Activated naive CD4-positive, alpha-beta T cell treated with anti-CD3 and anti-CD28 coated beads, Interleukin-2, amount 10 ng/mL, durations not matched to agents 7 days and 5 days (primary cell): ENCODE data around the gene GRM5.
A peak's percentile ranks its signal among the peaks of the same experiment; 100 is the strongest.
"Not testable (repeated sequence)": the region's sequence is repeated elsewhere in the genome, so short reads cannot be mapped to it uniquely, and the experiment has no call there.

Source experiments
- CTCF ChIA-PET: fragments of 350-600 bp; sonication (Branson Sonifier 250); formaldehyde crosslinking; loops from one replicate; lab custom pipeline; 2021; ENCODE audit warnings: antibody characterized with exemption; lab: Charles Lee
- DNase-seq: peaks from one replicate; pipeline ENCODE4 v3.0.0-alpha.2; 2020
- H3K27ac Mint-ChIP-seq: one replicate; pipeline ENCODE4 v1.8.0; 2021; ENCODE audit warnings: mild to moderate bottlenecking, moderate library complexity, mixed read lengths
- H3K27me3 Mint-ChIP-seq: one replicate; pipeline ENCODE4 v1.8.0; 2021; ENCODE audit warnings: mild to moderate bottlenecking, mixed read lengths
- H3K36me3 Mint-ChIP-seq: one replicate; pipeline ENCODE4 v1.8.0; 2021; ENCODE audit warnings: mixed read lengths
- H3K4me1 Mint-ChIP-seq: one replicate; pipeline ENCODE4 v1.8.0; 2021; ENCODE audit warnings: mixed read lengths
- H3K4me3 Mint-ChIP-seq: one replicate; pipeline ENCODE4 v1.8.0; 2021; ENCODE audit warnings: mild to moderate bottlenecking, moderate library complexity, mixed read lengths
- H3K9me3 Mint-ChIP-seq: one replicate; pipeline ENCODE4 v1.8.0; 2021; ENCODE audit warnings: mixed read lengths

GRM5 gene

GRCh38 chr11:88535266-88535665 is 530.5 kb downstream of the GRM5 start:
- Mint-ChIP-seq H3K4me3 (no peak overlapping the region), H3K36me3 (no peaks in the 10 kb centered on the region), H3K27me3 (peaks cover 7% of the 10 kb centered on the region), H3K4me1 (no peaks in the 10 kb centered on the region), H3K9me3 (no peaks in the 10 kb centered on the region), H3K27ac (no peak overlapping the region)
- CTCF ChIA-PET: no interaction called here
- no peak for DNase-seq

- CTCF ChIA-PET: interaction anchor here (0.8 kb wide), 1 partner anchor 50 kb away, joined by 3 read pairs; no protein-coding TSS in a partner anchor
- H3K27me3 Mint-ChIP-seq, H3K4me3 Mint-ChIP-seq, H3K27ac Mint-ChIP-seq, DNase-seq, H3K4me1 Mint-ChIP-seq, H3K9me3 Mint-ChIP-seq, H3K36me3 Mint-ChIP-seq: not testable (repeated sequence)
These were observed 531.1 kb downstream of the GRM5 start for GRCh38 chr11:88534706-88535105.

GRCh38 chr11:88534185-88534584 is 531.6 kb downstream of the GRM5 start:
- Mint-ChIP-seq H3K27me3 (peaks cover 7% of the 10 kb centered on the region), H3K4me3 (no peak overlapping the region)

GRCh38 chr11:88533001-88533400 is 532.8 kb downstream of the GRM5 start:
- Mint-ChIP-seq H3K36me3 (no peaks in the 10 kb centered on the region), H3K9me3 (no peaks in the 10 kb centered on the region), H3K4me3 (no peak overlapping the region), H3K27ac (no peak overlapping the region), H3K27me3 (peaks cover 7% of the 10 kb centered on the region), H3K4me1 (no peaks in the 10 kb centered on the region)
- no peak for DNase-seq
- CTCF ChIA-PET: no interaction called here

More at GRCh38 chr11:88534185-88534584, 531.6 kb downstream of the GRM5 start:
- Mint-ChIP-seq H3K27ac (no peak overlapping the region), H3K9me3 (no peaks in the 10 kb centered on the region), H3K4me1 (no peaks in the 10 kb centered on the region), H3K36me3 (no peaks in the 10 kb centered on the region)
- CTCF ChIA-PET: interaction anchor here (0.8 kb wide), 1 partner anchor 49 kb away, joined by 3 read pairs; no protein-coding TSS in a partner anchor
- no peak for DNase-seq

GRCh38 chr11:88531831-88532230 is 534.0 kb downstream of the GRM5 start:
- no peaks in the 10 kb centered on the region for H3K36me3 Mint-ChIP-seq
- no peak for DNase-seq
- no peak overlapping the region for H3K27ac Mint-ChIP-seq
- H3K4me3 Mint-ChIP-seq: no peak overlapping the region
- no peaks in the 10 kb centered on the region for H3K4me1 Mint-ChIP-seq
- peaks cover 7% of the 10 kb centered on the region for H3K27me3 Mint-ChIP-seq
- CTCF ChIA-PET: no interaction called here
- H3K9me3 Mint-ChIP-seq: no peaks in the 10 kb centered on the region

GRCh38 chr11:88529426-88529825 is 536.4 kb downstream of the GRM5 start:
- peaks cover 7% of the 10 kb centered on the region for H3K27me3 Mint-ChIP-seq
- DNase-seq: no peak
- H3K4me3 Mint-ChIP-seq: no peak overlapping the region
- H3K4me1 Mint-ChIP-seq: no peaks in the 10 kb centered on the region
- no peaks in the 10 kb centered on the region for H3K36me3 Mint-ChIP-seq
- H3K9me3 Mint-ChIP-seq: no peaks in the 10 kb centered on the region
- CTCF ChIA-PET: no interaction called here
- no peak overlapping the region for H3K27ac Mint-ChIP-seq

- H3K4me1 Mint-ChIP-seq: no peaks in the 10 kb centered on the region
- H3K4me3 Mint-ChIP-seq: no peak overlapping the region
- CTCF ChIA-PET: interaction anchor here (1.0 kb wide), 1 partner anchor 19 kb away, joined by 4 read pairs; no protein-coding TSS in a partner anchor
- no peak overlapping the region for H3K27ac Mint-ChIP-seq
- H3K9me3 Mint-ChIP-seq: no peaks in the 10 kb centered on the region
- H3K36me3 Mint-ChIP-seq: no peaks in the 10 kb centered on the region
- H3K27me3 Mint-ChIP-seq: no peaks in the 10 kb centered on the region
- DNase-seq: no peak
These were observed 542.3 kb downstream of the GRM5 start for GRCh38 chr11:88523386-88524071.

- no peak for DNase-seq
- CTCF ChIA-PET: interaction anchor here (1.0 kb wide), 1 partner anchor 20 kb away, joined by 4 read pairs; no protein-coding TSS in a partner anchor
- no peaks in the 10 kb centered on the region for H3K27me3 Mint-ChIP-seq
- no peaks in the 10 kb centered on the region for H3K4me1 Mint-ChIP-seq
- H3K9me3 Mint-ChIP-seq: no peaks in the 10 kb centered on the region
- no peak overlapping the region for H3K4me3 Mint-ChIP-seq
- H3K27ac Mint-ChIP-seq: no peak overlapping the region
- no peaks in the 10 kb centered on the region for H3K36me3 Mint-ChIP-seq
These were observed 543.0 kb downstream of the GRM5 start for GRCh38 chr11:88522624-88523385.

- CTCF ChIA-PET: no interaction called here
- Mint-ChIP-seq H3K4me3 (no peak overlapping the region), H3K9me3 (no peaks in the 10 kb centered on the region), H3K27ac (no peak overlapping the region), H3K4me1 (no peaks in the 10 kb centered on the region), H3K27me3 (no peaks in the 10 kb centered on the region), H3K36me3 (no peaks in the 10 kb centered on the region)
- DNase-seq: no peak
These were observed 544.0 kb downstream of the GRM5 start for GRCh38 chr11:88521799-88522201.

GRCh38 chr11:88521399-88521798 is 544.4 kb downstream of the GRM5 start:
- no peak for DNase-seq
- H3K27ac Mint-ChIP-seq: no peak overlapping the region
- CTCF ChIA-PET: no interaction called here

GRCh38 chr11:88520391-88520790 is 545.4 kb downstream of the GRM5 start:
- Mint-ChIP-seq H3K4me1 (no peaks in the 10 kb centered on the region), H3K4me3 (no peak overlapping the region), H3K9me3 (no peaks in the 10 kb centered on the region), H3K27me3 (no peaks in the 10 kb centered on the region), H3K27ac (no peak overlapping the region), H3K36me3 (no peaks in the 10 kb centered on the region)
- CTCF ChIA-PET: no interaction called here
- DNase-seq: no peak

More at GRCh38 chr11:88521399-88521798, 544.4 kb downstream of the GRM5 start:
- H3K27me3 Mint-ChIP-seq: no peaks in the 10 kb centered on the region
- H3K36me3 Mint-ChIP-seq: no peaks in the 10 kb centered on the region
- H3K9me3 Mint-ChIP-seq: no peaks in the 10 kb centered on the region
- no peaks in the 10 kb centered on the region for H3K4me1 Mint-ChIP-seq
- no peak overlapping the region for H3K4me3 Mint-ChIP-seq

GRCh38 chr11:88515002-88515401 is 550.8 kb downstream of the GRM5 start:
- H3K27me3 Mint-ChIP-seq: peaks cover 31% of the 10 kb centered on the region
- H3K36me3 Mint-ChIP-seq: no peaks in the 10 kb centered on the region
- no peaks in the 10 kb centered on the region for H3K4me1 Mint-ChIP-seq
- no peak overlapping the region for H3K4me3 Mint-ChIP-seq
- DNase-seq: no peak
- no peaks in the 10 kb centered on the region for H3K9me3 Mint-ChIP-seq
- no peak overlapping the region for H3K27ac Mint-ChIP-seq
- CTCF ChIA-PET: no interaction called here

GRCh38 chr11:88511006-88511405 is 554.8 kb downstream of the GRM5 start:
- H3K36me3 Mint-ChIP-seq: peaks cover 3% of the 10 kb centered on the region
- H3K9me3 Mint-ChIP-seq: no peaks in the 10 kb centered on the region
- CTCF ChIA-PET: no interaction called here
- no peak overlapping the region for H3K27ac Mint-ChIP-seq
- no peak for DNase-seq
- peaks cover 61% of the 10 kb centered on the region for H3K27me3 Mint-ChIP-seq
- peaks cover 10% of the 10 kb centered on the region for H3K4me1 Mint-ChIP-seq
- H3K4me3 Mint-ChIP-seq: no peak overlapping the region

- Mint-ChIP-seq H3K27ac (no peak overlapping the region), H3K4me3 (peak overlapping the region; percentile 55), H3K36me3 (peaks cover 3% of the 10 kb centered on the region), H3K4me1 (peaks cover 10% of the 10 kb centered on the region), H3K27me3 (peaks cover 61% of the 10 kb centered on the region), H3K9me3 (no peaks in the 10 kb centered on the region)
- CTCF ChIA-PET: no interaction called here
- peak; percentile 37 for DNase-seq
These were observed 556.8 kb downstream of the GRM5 start for GRCh38 chr11:88508759-88509581.
